ENCODE data around the gene ULK1.

Gene ULK1

DNA sequence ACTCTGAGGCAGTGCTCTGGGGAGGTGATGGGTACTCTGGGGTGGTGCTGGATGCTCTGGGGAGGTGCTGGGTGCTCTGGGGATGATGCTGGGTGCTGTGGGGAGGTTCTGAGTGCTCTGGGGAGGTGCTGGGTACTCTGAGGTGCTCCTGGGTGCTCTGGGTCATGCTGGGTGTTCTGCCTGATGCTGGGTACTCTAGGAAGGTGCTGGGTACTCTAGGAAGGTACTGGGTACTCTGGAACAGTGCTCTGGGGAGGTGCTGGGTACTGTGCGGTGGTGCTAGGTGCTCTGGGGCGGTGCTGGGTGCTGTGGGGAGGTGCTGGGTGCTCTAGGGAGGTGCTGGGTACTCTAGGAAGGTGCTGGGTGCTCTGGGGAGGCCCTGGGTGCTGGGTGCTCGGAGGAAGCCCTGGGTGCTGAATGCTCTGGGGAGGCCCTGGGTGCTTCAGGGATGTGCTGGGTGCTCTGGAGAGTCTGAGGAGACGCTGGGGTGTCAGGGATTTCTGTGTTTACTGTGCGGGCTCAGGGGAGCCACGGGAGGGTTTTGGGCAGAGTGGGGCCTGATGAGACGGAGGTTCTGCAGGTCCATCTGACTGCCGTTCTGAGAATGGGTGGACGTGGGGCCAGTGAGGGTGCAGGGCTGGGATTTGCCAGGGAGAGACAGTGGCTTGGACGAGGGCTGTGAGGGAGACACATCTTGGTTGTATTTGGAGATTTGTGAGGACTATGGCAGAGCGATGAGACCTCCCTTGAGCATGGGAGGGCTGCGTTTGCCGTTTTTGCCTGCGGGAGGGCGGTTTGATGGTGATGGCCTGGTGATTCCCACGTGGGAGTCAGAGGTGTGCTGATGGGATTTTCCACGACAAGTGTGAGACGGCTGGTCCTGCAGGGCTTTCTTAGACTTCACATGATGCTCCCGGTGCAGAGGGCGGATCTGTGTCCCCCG, 36.2 kb upstream of the ULK1 start:
- no peaks in the 10 kb centered on the region for H3K9me3 ChIP-seq (ENCODE audit: control insufficient read depth, insufficient read depth, low read depth, low read length)
- ChIA-PET CTCF (no interaction called here), POLR2A (no interaction called here)
- H3K27ac ChIP-seq (ENCODE audit: extremely low read depth, low read depth, low read length): no peak overlapping the region
- no peaks in the 10 kb centered on the region for H3K4me1 ChIP-seq (ENCODE audit: control insufficient read depth, insufficient read depth, low read length)
- H3K36me3 ChIP-seq (ENCODE audit: control insufficient read depth in 2 of 2, insufficient read depth in 1 of 2, low read length in 2 of 2): no peaks in the 10 kb centered on the region
- H3K4me3 ChIP-seq (ENCODE audit: low read depth, low read length): no peak overlapping the region
- TF ChIP-seq ZSCAN16 (tag by site-specific recombination; IDR thresholded peaks at IDR 0.05) (0 out of 2 replicates have a peak, but pooled peaks have one; percentile 16), PBX3 (CRISPR knock-in tag; IDR thresholded peaks at IDR 0.05) (no peak), ZNF600 (tag by site-specific recombination; IDR thresholded peaks at IDR 0.05) (peak; percentile 60; the same call in 1 of the 2 replicates), ZNF132 (tag by site-specific recombination; IDR thresholded peaks at IDR 0.05; ENCODE audit: borderline replicate concordance) (no peak), ZNF24 (tag by site-specific recombination; IDR thresholded peaks at IDR 0.05) (no peak), ZIC2 (tag by site-specific recombination; IDR thresholded peaks at IDR 0.05) (peak; percentile 40), ZNF677 (tag by site-specific recombination; IDR thresholded peaks at IDR 0.05) (no peak), ZNF561 (tag by site-specific recombination; IDR thresholded peaks at IDR 0.05; ENCODE audit: borderline replicate concordance) (no peak), ZNF423 (tag by site-specific recombination; IDR thresholded peaks at IDR 0.05) (0 out of 2 replicates have a peak, but pooled peaks have one; percentile 8)
- TF ChIP-seq, protein P1, sequence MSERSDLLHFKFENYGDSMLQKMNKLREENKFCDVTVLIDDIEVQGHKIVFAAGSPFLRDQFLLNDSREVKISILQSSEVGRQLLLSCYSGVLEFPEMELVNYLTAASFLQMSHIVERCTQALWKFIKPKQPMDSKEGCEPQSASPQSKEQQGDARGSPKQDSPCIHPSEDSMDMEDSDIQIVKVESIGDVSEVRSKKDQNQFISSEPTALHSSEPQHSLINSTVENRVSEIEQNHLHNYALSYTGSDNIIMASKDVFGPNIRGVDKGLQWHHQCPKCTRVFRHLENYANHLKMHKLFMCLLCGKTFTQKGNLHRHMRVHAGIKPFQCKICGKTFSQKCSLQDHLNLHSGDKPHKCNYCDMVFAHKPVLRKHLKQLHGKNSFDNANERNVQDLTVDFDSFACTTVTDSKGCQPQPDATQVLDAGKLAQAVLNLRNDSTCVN (tag by site-specific recombination; optimal IDR thresholded peaks at IDR 0.05): no peak
- TF ChIP-seq, protein P2, sequence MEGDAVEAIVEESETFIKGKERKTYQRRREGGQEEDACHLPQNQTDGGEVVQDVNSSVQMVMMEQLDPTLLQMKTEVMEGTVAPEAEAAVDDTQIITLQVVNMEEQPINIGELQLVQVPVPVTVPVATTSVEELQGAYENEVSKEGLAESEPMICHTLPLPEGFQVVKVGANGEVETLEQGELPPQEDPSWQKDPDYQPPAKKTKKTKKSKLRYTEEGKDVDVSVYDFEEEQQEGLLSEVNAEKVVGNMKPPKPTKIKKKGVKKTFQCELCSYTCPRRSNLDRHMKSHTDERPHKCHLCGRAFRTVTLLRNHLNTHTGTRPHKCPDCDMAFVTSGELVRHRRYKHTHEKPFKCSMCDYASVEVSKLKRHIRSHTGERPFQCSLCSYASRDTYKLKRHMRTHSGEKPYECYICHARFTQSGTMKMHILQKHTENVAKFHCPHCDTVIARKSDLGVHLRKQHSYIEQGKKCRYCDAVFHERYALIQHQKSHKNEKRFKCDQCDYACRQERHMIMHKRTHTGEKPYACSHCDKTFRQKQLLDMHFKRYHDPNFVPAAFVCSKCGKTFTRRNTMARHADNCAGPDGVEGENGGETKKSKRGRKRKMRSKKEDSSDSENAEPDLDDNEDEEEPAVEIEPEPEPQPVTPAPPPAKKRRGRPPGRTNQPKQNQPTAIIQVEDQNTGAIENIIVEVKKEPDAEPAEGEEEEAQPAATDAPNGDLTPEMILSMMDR (tag by site-specific recombination; IDR thresholded peaks at IDR 0.05): no peak

GRCh38 chr12:131860472-131861260, 33.8 kb upstream of the ULK1 start:
- ChIA-PET POLR2A (interaction anchor here (0.7 kb wide), 2 partner anchors 36 to 69 kb away, joined by 3 read pairs; no protein-coding TSS in a partner anchor), CTCF (interaction anchor here (0.6 kb wide), 1 partner anchor 14 kb away, joined by 5 read pairs; no protein-coding TSS in a partner anchor)
- H3K36me3 ChIP-seq (ENCODE audit: control insufficient read depth in 2 of 2, insufficient read depth in 1 of 2, low read length in 2 of 2): no peaks in the 10 kb centered on the region
- H3K9me3 ChIP-seq (ENCODE audit: control insufficient read depth, insufficient read depth, low read depth, low read length): no peaks in the 10 kb centered on the region
- H3K4me1 ChIP-seq (ENCODE audit: control insufficient read depth, insufficient read depth, low read length): no peaks in the 10 kb centered on the region
- no peak overlapping the region for H3K4me3 ChIP-seq (ENCODE audit: low read depth, low read length)
- H3K27ac ChIP-seq (ENCODE audit: extremely low read depth, low read depth, low read length): no peak overlapping the region
- TF ChIP-seq, protein P1 (tag by site-specific recombination; optimal IDR thresholded peaks at IDR 0.05): no peak
- TF ChIP-seq ZNF18 (tag by site-specific recombination; IDR thresholded peaks at IDR 0.05) (no peak), ZNF223 (tag by site-specific recombination; IDR thresholded peaks at IDR 0.05) (no peak), ZNF501 (tag by site-specific recombination; IDR thresholded peaks at IDR 0.05) (no peak), ZNF433 (tag by site-specific recombination; IDR thresholded peaks at IDR 0.05; ENCODE audit: low read depth) (no peak), ZFHX2 (tag by site-specific recombination; conservative IDR thresholded peaks at IDR 0.05) (no peak), ZNF148 (tag by site-specific recombination; IDR thresholded peaks at IDR 0.05; ENCODE audit: borderline replicate concordance) (no peak), ZNF544 (tag by site-specific recombination; IDR thresholded peaks at IDR 0.05) (no peak), KLF7 (tag by site-specific recombination; IDR thresholded peaks at IDR 0.05; ENCODE audit: borderline replicate concordance) (peak; percentile 60; the same call in 1 of the 2 replicates), ELK4 (IDR thresholded peaks at IDR 0.05; ENCODE audit: borderline replicate concordance, low read depth, low read length) (no peak)
